K562 (cell line): ENCODE results near the gene C1QTNF6. TPM values are rescaled to one million over a fixed set of nuclear protein-coding genes. Genes with fewer than 3 reads are reported as not detected.

Experiments used
- ATAC-seq: fragments of 200-7000 bp; cut with Tn5 transposase; 3 replicates; pipeline ENCODE4 v1.9.1; 2020; ENCODE audit warnings: moderate library complexity
- BruUV-seq: library from RNA; stranded (reverse); fragments of 400-500 nt; replicated peaks from 2 replicates; lab custom pipeline; 2021; lab: Mats Ljungman, UMichigan
- CTCF ChIA-PET: fragments of 300-600 bp; formaldehyde crosslinking; extraction: SDS; loops from one replicate; lab custom pipeline; 2021; ENCODE audit warnings: low intra/inter-chr PET ratio; lab: Yijun Ruan, JAX
- POLR2A ChIA-PET: fragments of 300-600, 350-650 bp; sonication (Branson Sonifier 250); formaldehyde crosslinking; extraction: SDS; loops from one replicate; lab custom pipeline; 2021; ENCODE audit warnings: antibody characterized with exemption, inconsistent platforms; lab: Yijun Ruan, JAX
- DNase-seq, 4 experiments: peaks; one replicate each; pipeline versions ENCODE4 v3.0.0 to v3.0.0-alpha.2; 2011 to 2018; ENCODE audit warnings: low spot score in 3 of 4, mixed read lengths in 3 of 4; ENCODE audit errors: extremely low read depth in 1 of 4
- FAIRE-seq: peaks from 2 replicates; lab custom pipeline; 2011; peaks lifted over from hg19 to GRCh38; lab: Jason Lieb, UNC
- H2AFZ ChIP-seq: 2 replicates; pipeline ENCODE4 v1.6.0; 2011; ENCODE audit warnings: low read depth, low read length, control low read depth, inconsistent platforms
- H3K27ac ChIP-seq: fragments of 200-600 bp; 3 replicates; pipeline ENCODE4 v1.8.0; 2011; ENCODE audit warnings: low read depth, mild to moderate bottlenecking, control low read depth, inconsistent platforms, low read length, moderate library complexity, mixed read lengths; ENCODE audit errors: extremely low read depth
- H3K27me3 ChIP-seq, 2 experiments: fragments of 300-600 bp in 1 of 2; 2 replicates in 1 of 2; 3 replicates in 1 of 2; pipeline versions ENCODE4 v1.6.0 to v1.8.0; 2011; ENCODE audit warnings: inconsistent platforms in 2 of 2, low read length in 2 of 2, mild to moderate bottlenecking in 1 of 2, mixed read lengths in 1 of 2, moderate library complexity in 1 of 2; ENCODE audit not compliant: control insufficient read depth in 2 of 2, insufficient read depth in 2 of 2
- H3K36me3 ChIP-seq: fragments of 300-600 bp; 3 replicates; pipeline ENCODE4 v1.8.0; 2011; ENCODE audit warnings: mild to moderate bottlenecking, low read length, inconsistent platforms; ENCODE audit not compliant: control insufficient read depth, insufficient read depth
- H3K4me1 ChIP-seq, 2 experiments: fragments of 200-600 bp in 1 of 2; replicated peaks in 1 of 2; 2 replicates in 1 of 2; 3 replicates in 1 of 2; pipeline versions ENCODE4 v1.5.1 to v1.8.0; 2011; ENCODE audit warnings: inconsistent platforms in 2 of 2, low read length in 2 of 2, mild to moderate bottlenecking in 1 of 2, mixed read lengths in 1 of 2, moderate library complexity in 1 of 2; ENCODE audit not compliant: control insufficient read depth in 2 of 2, insufficient read depth in 2 of 2
- H3K4me2 ChIP-seq: 2 replicates; pipeline ENCODE4 v1.6.1; 2011; ENCODE audit warnings: low read length, control low read depth, inconsistent platforms, mixed read lengths; ENCODE audit not compliant: insufficient read depth
- H3K4me3 ChIP-seq: fragments of 200-600 bp; sonication (generic), shearing (Covaris generic); 2 replicates; pipeline ENCODE4 v1.5.1; 2016; ENCODE audit warnings: control low read depth, inconsistent platforms
- H3K79me2 ChIP-seq: fragments of 200-600 bp; 3 replicates; pipeline ENCODE4 v1.8.0; 2011; ENCODE audit warnings: low read length, inconsistent platforms; ENCODE audit not compliant: control insufficient read depth, insufficient read depth
- H3K9ac ChIP-seq, 2 experiments: 2 replicates each; pipeline versions ENCODE4 v1.6.0 to v1.6.1; 2011; ENCODE audit warnings: low read depth in 2 of 2, low read length in 2 of 2, control low read depth in 1 of 2, inconsistent platforms in 1 of 2, mild to moderate bottlenecking in 1 of 2, mixed read lengths in 1 of 2; ENCODE audit not compliant: insufficient read depth in 1 of 2
- H3K9me1 ChIP-seq: one replicate; pipeline ENCODE4 v1.6.0; 2011; ENCODE audit warnings: inconsistent platforms, mild to moderate bottlenecking, low read length, moderate library complexity; ENCODE audit not compliant: control insufficient read depth, insufficient read depth
- H3K9me3 ChIP-seq: replicated peaks from 2 replicates; pipeline ENCODE4 v1.5.1; 2011; ENCODE audit warnings: low read depth, low read length, inconsistent platforms; ENCODE audit not compliant: control insufficient read depth, insufficient read depth
- H4K20me1 ChIP-seq: replicated peaks from 2 replicates; pipeline ENCODE4 v1.6.1; 2011; ENCODE audit warnings: low read length, inconsistent platforms, mixed read lengths; ENCODE audit not compliant: control insufficient read depth, insufficient read depth
- BCOR ChIP-seq: fragments of 450-650 bp; IDR thresholded peaks from 2 replicates; pipeline ENCODE4 v1.6.1; 2016
- CBFA2T3 ChIP-seq: fragments of 450-650 bp; IDR thresholded peaks from 2 replicates; pipeline ENCODE4 v1.6.1; 2017
- ETV5 ChIP-seq: sonication (generic); formaldehyde crosslinking; IDR thresholded peaks from 2 replicates; pipeline ENCODE4 v1.4.0; 2020; ENCODE audit warnings: low read depth, mild to moderate bottlenecking, missing genetic modification reagents
- FOXJ2 ChIP-seq: fragments of 200-800 bp; sonication (Bioruptor generic); IDR thresholded peaks from 2 replicates; pipeline ENCODE4 v1.6.1; 2016; ENCODE audit warnings: missing genetic modification characterization, missing compliant biosample characterization
- GABPB1 ChIP-seq: sonication (generic); formaldehyde crosslinking; IDR thresholded peaks from 2 replicates; pipeline ENCODE4 v1.8.0; 2022; ENCODE audit warnings: mild to moderate bottlenecking, missing genetic modification reagents
- GATAD2B ChIP-seq: fragments of 450-650 bp; IDR thresholded peaks from 2 replicates; pipeline ENCODE4 v1.6.1; 2017; ENCODE audit warnings: mild to moderate bottlenecking, borderline replicate concordance
- GMEB1 ChIP-seq: fragments of 250-450 bp; sonication (Bioruptor Pico); IDR thresholded peaks from 2 replicates; pipeline ENCODE4 v1.4.0; 2020; ENCODE audit warnings: mild to moderate bottlenecking
- HMGXB4 ChIP-seq: sonication (generic); formaldehyde crosslinking; IDR thresholded peaks from 2 replicates; pipeline ENCODE4 v1.8.1; 2023; ENCODE audit warnings: mild to moderate bottlenecking, missing genetic modification reagents
- KDM1A ChIP-seq, 2 experiments: fragments of 450-650 bp; IDR thresholded peaks; 2 replicates each; pipeline ENCODE4 v1.6.1; 2016; ENCODE audit warnings: mild to moderate bottlenecking in 2 of 2
- MYC ChIP-seq, 2 experiments: fragments of 250-450 bp in 1 of 2; sonication (Bioruptor Pico) in 1 of 2; IDR thresholded peaks; 2 replicates each; pipeline versions ENCODE4 v1.5.1 to v1.6.1; 2012 to 2021; ENCODE audit warnings: low read depth in 2 of 2, borderline replicate concordance in 1 of 2, improper control_type of control experiment in 1 of 2, low read length in 1 of 2, mild to moderate bottlenecking in 1 of 2, moderate library complexity in 1 of 2
- MYNN ChIP-seq, 2 experiments: sonication (generic); formaldehyde crosslinking in 1 of 2; IDR thresholded peaks; 2 replicates each; pipeline versions ENCODE4 v1.5.0 to v1.6.1; 2016 to 2020; ENCODE audit warnings: antibody characterized with exemption in 1 of 2, missing genetic modification reagents in 1 of 2
- NCOA6 ChIP-seq: fragments of 450-650 bp; IDR thresholded peaks from 2 replicates; pipeline ENCODE4 v1.6.1; 2017; ENCODE audit warnings: mild to moderate bottlenecking
- NR2C2 ChIP-seq, 2 experiments: fragments of 200-800 bp in 1 of 2; sonication (Bioruptor generic) in 1 of 2; sonication (generic) in 1 of 2; formaldehyde crosslinking in 1 of 2; IDR thresholded peaks; 2 replicates each; pipeline versions ENCODE4 v1.6.1 to v1.8.0; 2016 to 2022; ENCODE audit warnings: mild to moderate bottlenecking in 1 of 2, missing compliant biosample characterization in 1 of 2, missing genetic modification characterization in 1 of 2, missing genetic modification reagents in 1 of 2
- PATZ1 ChIP-seq: fragments of 250-450 bp; sonication (Bioruptor Pico); IDR thresholded peaks from 2 replicates; pipeline ENCODE4 v1.5.0; 2020; ENCODE audit warnings: mild to moderate bottlenecking, borderline replicate concordance
- SMAD3 ChIP-seq: fragments of 450-650 bp; formaldehyde crosslinking; conservative IDR thresholded peaks from 2 replicates; pipeline ENCODE4 v1.4.0; 2020; ENCODE audit warnings: mild to moderate bottlenecking
- SOX6 ChIP-seq: fragments of 450-650 bp; IDR thresholded peaks from 2 replicates; pipeline ENCODE4 v1.6.1; 2014; ENCODE audit warnings: mild to moderate bottlenecking
- TRIM28 ChIP-seq: fragments of 450-650 bp; IDR thresholded peaks from 2 replicates; pipeline ENCODE4 v1.6.1; 2017
- ZNF589 ChIP-seq: fragments of 200-800 bp; sonication (Bioruptor generic); IDR thresholded peaks from 2 replicates; pipeline ENCODE4 v1.6.1; 2016; ENCODE audit warnings: low read depth, missing genetic modification characterization, missing compliant biosample characterization
- WGBS: fragments of 100-300 bp; shearing (Covaris generic); methylation state at CpG from one replicate; pipeline ENCODE4 v1.1.6; 2016; ENCODE audit warnings: low coverage, mixed read lengths; ENCODE audit not compliant: insufficient coverage; ENCODE audit errors: missing lambda C conversion rate; 5-methylcytosine and 5-hydroxymethylcytosine counted together
- in situ Hi-C: fragments of 300-500 bp; cut with MboI; formaldehyde crosslinking; loops from 4 replicates; pipeline ENCODE4 v1.15.0; 2018; ENCODE audit warnings: inconsistent platforms, mixed read lengths
- intact Hi-C: fragments of 100-400 bp; cut with micrococcal nuclease; formaldehyde crosslinking; loops from 2 replicates; pipeline ENCODE4 v1.14.2; 2022
- polyA plus RNA-seq, 8 experiments: library from polyadenylated mRNA; depleted of rRNA in 4 of 8; stranded (reverse) in 5 of 8; unstranded in 3 of 8; fragments of >200 nt; fragmentation: Nextera tagmentation in 2 of 8; fragmentation: Illumina TruSeq in 1 of 8; extraction: Ambion mirVana in 2 of 8; extraction: Trizol in 1 of 8; gene quantifications; 2 replicates each; pipeline versions ENCODE4 v1.2.1 to v1.2.3, GENCODE V29; 2011 to 2014; ENCODE audit warnings: inconsistent platforms in 1 of 8, missing spikeins in 1 of 8
- total RNA-seq, 7 experiments: library from RNA; depleted of rRNA in 6 of 7; stranded (reverse); fragments of >200 nt in 6 of 7; fragmentation: Illumina TruSeq in 2 of 7; extraction: Trizol in 2 of 7; gene quantifications; 2 replicates each; pipeline versions ENCODE4 v1.2.1 to v1.2.3, GENCODE V29; 2011 to 2021; ENCODE audit warnings: low replicate concordance in 1 of 7

Gene C1QTNF6
- total and polyA plus RNA-seq, 9 of the 15 experiments (the other 6 are each of a cell fraction or from before 2014, with no cell fraction given), result 0.18 to 0.92 (median 0.55) TPM

- peaks cover 2% of the 10 kb centered on the region; the same call in 1 of the 3 replicates for H3K79me2 ChIP-seq
- WGBS, result 6% methylated on average over 12 of the region's 12 CpGs
- H3K9me3 ChIP-seq, result no peaks in the 10 kb centered on the region
- DNase-seq (peak in 3 of 4 experiments; percentile 58 to 66 (median 65)), FAIRE-seq (no peak), ATAC-seq (peak; percentile 24)
- no peaks in the 10 kb centered on the region for H4K20me1 ChIP-seq
- H3K9ac ChIP-seq, result peak overlapping the region; percentile 70 to 91
- TSS peak; percentile 70 for BruUV-seq
- ChIA-PET CTCF (interaction anchor here (0.8 to 5.1 kb wide), 5 partner anchors 18 to 122 kb away, joined by 3 to 27 read pairs (median 3); no protein-coding TSS in a partner anchor), POLR2A (interaction anchor here (0.7 to 1.2 kb wide), 6 partner anchors 9 to 428 kb away, joined by 3 to 4 read pairs (median 3); no protein-coding TSS in a partner anchor)
- H3K4me2 ChIP-seq, result peak overlapping the region; percentile 77
- H3K9me1 ChIP-seq, result no peaks in the 10 kb centered on the region
- H3K27me3 ChIP-seq, result no peaks in the 10 kb centered on the region
- H3K36me3 ChIP-seq, result no peaks in the 10 kb centered on the region
- intact Hi-C loops, result loop anchor here (2.0 to 10.0 kb wide), 3 partner anchors 61 to 415 kb away; no protein-coding TSS in a partner anchor
- in situ Hi-C loops, result no loop called here
- H3K27ac ChIP-seq, result peak overlapping the region; percentile 75
- peaks cover 23 to 47% of the 10 kb centered on the region in 2 experiments for H3K4me1 ChIP-seq
- H2AFZ ChIP-seq, result peak overlapping the region; percentile 99
- no peak overlapping the region for H3K4me3 ChIP-seq
- TF ChIP-seq NR2C2 (CRISPR knock-in tag; IDR thresholded peaks at IDR 0.05), result no peak
- TF ChIP-seq NR2C2 (tag; IDR thresholded peaks at IDR 0.05), result no peak
- peak; percentile 22; the same call in 1 of the 2 replicates for TF ChIP-seq CBFA2T3
- TF ChIP-seq BCOR, result peak; percentile 76; the same call in 1 of the 2 replicates
- no peak for TF ChIP-seq GATAD2B
- TF ChIP-seq SMAD3 (CRISPR knock-in tag), result no peak
- no peak for TF ChIP-seq ZNF589 (CRISPR knock-in tag)
- no peak for TF ChIP-seq MYNN (IDR thresholded peaks at IDR 0.05)
- no peak for TF ChIP-seq MYNN (CRISPR knock-in tag; IDR thresholded peaks at IDR 0.05)
- no peak for TF ChIP-seq HMGXB4
- TF ChIP-seq TRIM28, result 0 out of 2 replicates have a peak, but pooled peaks have one; percentile 4
- TF ChIP-seq SOX6, result no peak
- no peak for TF ChIP-seq GABPB1 (CRISPR knock-in tag)
- TF ChIP-seq PATZ1, result no peak
- TF ChIP-seq GMEB1 (CRISPR knock-in tag), result no peak
- TF ChIP-seq MYC (IDR thresholded peaks at IDR 0.05; ENCODE audit: low read depth, low read length), result no peak
- no peak for TF ChIP-seq MYC (CRISPR knock-in tag; IDR thresholded peaks at IDR 0.05; ENCODE audit: borderline replicate concordance, low read depth)
- TF ChIP-seq ETV5 (CRISPR knock-in tag), result no peak
- 0 out of 4 replicates have a peak, but pooled peaks of 1 of the 2 experiments have one; percentile 8 for TF ChIP-seq KDM1A (IDR thresholded peaks at IDR 0.05)
- TF ChIP-seq NCOA6, result no peak
- TF ChIP-seq FOXJ2 (tag), result 0 out of 2 replicates have a peak, but pooled peaks have one; percentile 7
Measured at GRCh38 chr22:37199760-37200108, 11.7 kb upstream of the C1QTNF6 start.
